K562 treated with DMSO at 1 percent for 48 hours (cell line): ENCODE data around the gene CS. TPM values are rescaled to one million over a fixed set of nuclear protein-coding genes. Genes with fewer than 3 reads are reported as not detected.

Experiments
- total RNA-seq: library from RNA; unstranded; fragments of 300-600 nt; gene quantifications from 2 replicates; pipeline ENCODE4 v1.2.3, GENCODE V29; 2022; ENCODE audit warnings: low replicate concordance; ENCODE audit errors: extremely low read depth

The CS gene
- total RNA-seq = 326 TPM in 1 of 2 replicates, not detected in the other

DNA sequence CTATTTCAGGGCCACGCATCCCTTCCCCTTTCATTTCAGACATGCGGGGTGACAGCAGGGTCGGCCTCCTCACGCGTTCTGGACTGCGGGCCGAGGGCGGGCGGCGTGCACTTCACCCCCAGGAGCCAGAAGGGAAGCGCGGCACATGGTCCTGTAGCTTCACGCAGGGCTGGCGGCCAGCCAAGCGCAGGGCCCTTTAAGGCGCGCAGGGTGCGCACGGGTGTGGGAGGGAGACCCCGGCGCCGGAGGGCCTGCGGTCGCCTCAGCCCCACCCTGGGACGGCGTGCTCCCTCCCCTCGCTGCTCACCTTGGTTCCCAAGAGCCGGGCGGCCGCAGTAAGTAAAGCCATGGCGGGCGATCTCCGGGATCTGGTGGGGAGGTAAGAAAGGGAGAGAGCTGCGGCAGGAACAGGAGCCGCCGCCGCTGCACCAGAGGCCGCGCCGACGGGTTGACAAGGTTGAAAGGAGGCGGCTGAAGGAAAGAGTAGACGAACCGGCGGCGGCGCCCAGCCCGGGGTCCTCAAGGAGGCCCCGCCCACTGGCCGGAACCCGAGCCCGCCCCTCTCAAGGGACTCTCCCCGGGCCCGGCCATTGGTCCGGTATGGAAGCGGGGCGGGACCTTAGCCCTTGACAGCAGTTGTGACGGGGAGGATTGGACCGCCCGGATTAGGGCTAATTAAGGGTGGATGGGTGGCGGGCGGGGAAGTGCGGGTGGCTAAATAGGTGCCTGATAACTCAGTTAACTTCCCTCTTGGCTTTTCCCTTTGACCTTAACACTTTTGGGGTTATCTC, at the start of gene CS:
CS (minus strand) TSS at position 478 of the 791 bp plus-strand sequence; CDS start at position 349, 129 bp downstream.

DNA sequence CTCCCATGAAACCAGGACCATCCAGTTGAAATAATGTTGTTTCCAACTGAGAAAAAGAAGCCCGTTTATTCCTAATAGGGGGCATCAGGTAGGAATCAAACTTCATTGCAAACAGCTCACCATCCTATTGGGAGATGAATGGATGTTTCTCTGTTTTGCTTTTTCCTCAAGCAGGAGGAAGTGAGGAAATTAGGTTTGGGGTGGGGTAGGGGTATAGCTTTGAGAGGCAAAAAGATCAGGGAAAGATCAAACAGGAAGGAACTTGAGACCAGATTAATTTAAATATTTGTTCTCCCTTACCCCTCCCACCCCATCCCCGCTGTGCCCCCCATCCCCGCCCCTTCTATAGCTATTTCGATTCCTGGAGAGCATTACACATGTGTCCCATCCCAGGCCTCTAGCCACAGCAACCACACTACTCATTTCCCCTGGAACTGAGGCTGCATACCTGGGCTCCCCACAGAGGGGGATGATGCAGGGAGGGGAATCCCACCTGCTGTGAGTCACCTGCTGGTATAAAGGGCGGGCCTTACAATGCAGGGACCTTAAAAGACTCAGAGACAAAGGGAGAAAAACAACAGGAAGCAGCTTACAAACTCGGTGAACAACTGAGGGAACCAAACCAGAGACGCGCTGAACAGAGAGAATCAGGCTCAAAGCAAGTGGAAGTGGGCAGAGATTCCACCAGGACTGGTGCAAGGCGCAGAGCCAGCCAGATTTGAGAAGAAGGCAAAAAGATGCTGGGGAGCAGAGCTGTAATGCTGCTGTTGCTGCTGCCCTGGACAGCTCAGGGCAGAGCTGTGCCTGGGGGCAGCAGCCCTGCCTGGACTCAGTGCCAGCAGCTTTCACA, 38.4 kb upstream of the CS start, which contains the start of gene IL23A:
IL23A (plus strand) TSS at position 577 of the 850 bp plus-strand sequence; CDS start at position 738, 161 bp downstream.

DNA sequence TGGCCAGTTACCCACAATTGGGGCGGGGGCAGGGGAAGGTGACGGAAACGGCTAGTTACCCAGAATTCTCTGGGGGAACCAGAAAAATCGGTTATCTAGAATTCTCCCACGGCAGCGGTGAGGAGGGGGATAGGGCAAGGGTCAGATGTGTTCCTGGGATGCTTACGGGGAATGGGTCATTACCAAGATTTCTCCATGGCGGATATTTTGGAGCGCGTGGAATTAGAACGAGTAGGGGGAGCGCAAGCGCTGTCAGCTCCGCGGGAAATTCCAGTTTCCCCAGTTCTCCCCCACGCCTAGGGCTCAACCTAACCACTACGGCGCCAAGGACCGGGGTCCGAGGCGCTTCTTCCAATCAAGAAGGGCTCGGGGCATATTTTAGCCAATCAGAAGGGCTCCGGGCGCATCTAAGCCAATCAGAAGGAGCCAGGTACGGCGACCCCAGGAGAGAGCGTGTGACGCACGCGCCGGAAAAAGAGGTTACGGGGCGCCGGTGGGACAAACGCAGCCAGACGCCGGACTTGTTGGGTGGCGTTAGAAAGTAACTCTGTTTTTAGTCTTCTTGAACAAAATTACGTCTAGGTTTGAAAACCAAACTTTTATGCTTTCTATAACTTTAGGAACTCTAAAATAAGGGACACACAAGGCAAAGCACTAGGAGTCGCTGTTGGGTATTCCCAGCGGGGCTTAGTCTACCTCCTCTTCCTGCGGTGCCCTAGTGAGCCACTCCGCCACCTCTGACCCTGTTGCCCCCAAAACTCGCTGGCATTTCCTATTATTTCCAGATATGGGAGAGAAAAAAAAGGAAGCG, 33.8 kb upstream of the CS start, which contains the start of gene PAN2:
PAN2 (minus strand) TSS at position 322 of the 811 bp plus-strand sequence. CDS start 906 bp downstream, outside the sequence.

DNA sequence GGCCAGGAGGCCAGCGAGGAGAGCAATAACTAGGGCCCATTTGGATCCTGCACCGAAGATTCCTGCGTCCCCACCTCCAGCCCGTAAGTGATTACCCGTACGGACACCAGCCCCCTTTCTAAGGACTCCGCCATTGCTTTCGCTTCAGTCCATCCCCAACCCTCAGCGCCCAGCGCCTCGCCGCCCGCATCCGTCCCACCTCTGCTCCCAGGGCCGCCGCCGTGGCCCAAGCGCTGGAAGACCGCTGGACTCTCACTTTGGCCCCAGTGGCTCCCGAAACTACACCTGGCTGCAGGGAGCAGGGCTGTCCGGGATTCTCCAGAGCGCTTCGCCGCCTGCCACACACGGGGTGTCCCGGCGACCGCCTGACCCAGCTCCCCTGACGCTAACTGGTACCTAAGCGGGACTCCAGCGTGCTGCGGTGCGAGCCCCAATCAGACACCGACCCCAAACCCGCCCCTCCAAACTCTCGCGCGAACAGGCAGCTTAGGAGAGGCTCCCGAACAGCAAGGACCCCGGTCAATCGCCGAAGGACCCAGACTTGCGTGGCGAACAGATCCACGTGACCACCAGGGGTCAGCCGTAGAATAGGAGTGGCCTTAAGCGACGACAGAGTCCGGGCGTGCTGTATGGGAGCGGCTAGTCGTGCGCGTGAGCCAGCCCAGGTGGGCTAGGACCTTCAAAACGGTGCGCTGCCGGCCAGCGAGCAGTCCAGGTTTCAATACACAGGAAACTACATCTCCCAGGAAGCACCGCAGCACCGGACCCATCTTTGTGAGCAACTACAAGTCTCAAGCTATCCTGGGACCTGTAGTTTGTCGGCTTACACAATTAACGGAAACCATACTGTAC, 15.7 kb upstream of the CS start, which contains the start of gene CNPY2:
CNPY2 (minus strand) TSS at position 367 of the 852 bp plus-strand sequence. CDS start 771 bp downstream, outside the sequence.

DNA sequence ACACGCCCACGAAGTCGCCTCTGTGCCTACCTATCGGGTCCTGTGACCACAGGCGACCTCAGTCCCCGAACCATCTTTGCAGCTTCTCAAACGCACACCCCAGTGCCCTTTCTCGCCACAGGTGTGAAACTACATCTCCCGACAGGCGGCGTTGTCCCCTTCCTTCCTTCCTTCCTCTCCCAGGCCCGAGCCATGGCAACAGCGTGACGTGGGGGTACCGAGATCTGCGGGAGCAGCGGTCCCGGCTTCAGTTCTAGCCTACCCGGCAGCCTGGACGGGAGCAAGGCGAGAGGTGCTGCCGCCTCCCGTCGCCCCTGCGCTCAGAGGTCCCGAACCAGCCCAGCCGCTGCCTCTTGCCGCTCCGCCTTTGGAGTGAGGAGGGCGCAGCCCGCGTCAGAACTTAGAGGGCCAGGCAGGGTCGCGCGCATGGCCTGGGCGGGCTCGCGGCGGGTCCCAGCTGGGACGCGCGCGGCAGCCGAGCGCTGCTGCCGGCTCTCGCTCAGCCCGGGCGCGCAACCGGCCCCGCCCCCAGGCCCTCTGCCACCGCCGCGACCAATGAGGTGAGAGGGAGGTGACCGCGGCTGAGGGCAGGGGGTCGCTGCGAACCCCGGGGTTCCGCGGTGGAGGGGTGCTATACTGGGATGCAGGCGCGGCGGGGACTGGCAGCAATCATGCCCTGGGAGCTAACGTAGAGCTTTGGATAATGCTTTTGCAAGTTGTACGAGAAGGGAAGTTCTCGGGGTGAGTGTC, 33.3 kb downstream of the CS start, which contains the start of gene COQ10A:
COQ10A (plus strand) TSS at position 250 of the 750 bp plus-strand sequence; CDS start at position 427, 177 bp downstream.

DNA sequence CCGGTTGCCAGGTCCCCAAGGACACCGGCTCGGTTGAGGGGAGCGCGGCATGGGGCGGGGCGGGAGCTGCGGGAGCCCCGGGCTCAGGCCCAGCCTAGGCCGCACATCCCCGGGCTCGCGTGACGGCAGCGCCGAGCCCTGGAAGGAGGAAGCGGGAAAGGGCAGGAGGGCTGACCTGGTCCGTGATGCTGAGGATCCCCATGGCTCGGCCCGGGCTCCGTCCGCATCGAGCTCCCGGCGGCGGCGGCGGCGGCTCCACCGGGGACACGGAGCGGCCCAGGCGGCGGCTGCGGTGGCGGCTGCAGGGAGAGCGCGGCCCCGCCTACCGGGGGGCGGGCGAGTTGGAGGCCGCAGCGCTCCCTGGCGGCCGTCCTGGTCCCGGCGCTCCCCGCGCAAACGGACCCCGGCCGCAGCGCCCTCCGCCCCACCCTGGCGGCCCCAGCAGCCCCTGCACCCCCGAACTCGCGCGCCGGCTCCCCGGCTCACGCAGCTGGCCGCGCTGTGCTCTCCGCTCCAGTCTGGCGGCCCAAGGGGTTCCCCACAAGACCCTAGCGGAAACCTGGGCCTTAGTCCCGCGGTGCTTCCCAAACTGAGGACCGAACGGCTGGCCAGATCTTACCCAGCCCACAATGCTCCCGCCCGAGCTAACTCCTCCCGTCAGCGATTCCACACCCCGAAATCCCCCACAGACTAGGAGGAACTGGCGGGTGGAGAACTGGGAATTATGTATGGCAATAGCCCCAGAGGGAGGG, 41.9 kb downstream of the CS start, which contains the start of gene ANKRD52:
ANKRD52 (minus strand) TSS at position 317 of the 752 bp plus-strand sequence; CDS start at position 202, 115 bp downstream.

DNA sequence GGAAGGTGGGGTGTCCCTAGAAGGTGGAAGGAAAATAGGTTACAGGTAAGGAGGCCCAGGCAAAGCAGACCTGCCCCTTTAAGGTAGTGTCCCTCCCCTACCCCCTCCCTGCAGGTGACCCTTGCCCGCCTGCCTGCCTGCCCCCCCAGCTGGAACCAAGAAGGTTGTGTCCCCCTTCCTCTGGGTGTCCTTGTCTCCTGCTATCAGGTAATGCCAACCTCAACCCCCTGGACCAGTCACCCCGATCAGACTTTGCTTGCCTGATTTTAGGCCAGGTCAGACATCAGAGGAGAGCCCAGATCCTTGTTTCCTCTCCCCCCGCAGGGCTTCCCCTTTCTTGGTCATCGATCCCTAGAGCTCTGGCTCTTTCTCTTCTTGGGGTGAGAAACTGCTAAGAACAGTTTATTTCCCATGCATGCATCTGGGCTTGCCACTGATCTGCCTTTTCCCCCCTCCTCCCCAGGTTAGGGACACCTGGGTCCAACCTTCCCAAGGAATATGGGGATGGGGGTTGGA, 70.2 kb downstream of the CS start, which contains the start of gene SLC39A5:
SLC39A5 (plus strand) TSS at position 136 of the 516 bp plus-strand sequence. CDS start 1,224 bp downstream, outside the sequence.

DNA sequence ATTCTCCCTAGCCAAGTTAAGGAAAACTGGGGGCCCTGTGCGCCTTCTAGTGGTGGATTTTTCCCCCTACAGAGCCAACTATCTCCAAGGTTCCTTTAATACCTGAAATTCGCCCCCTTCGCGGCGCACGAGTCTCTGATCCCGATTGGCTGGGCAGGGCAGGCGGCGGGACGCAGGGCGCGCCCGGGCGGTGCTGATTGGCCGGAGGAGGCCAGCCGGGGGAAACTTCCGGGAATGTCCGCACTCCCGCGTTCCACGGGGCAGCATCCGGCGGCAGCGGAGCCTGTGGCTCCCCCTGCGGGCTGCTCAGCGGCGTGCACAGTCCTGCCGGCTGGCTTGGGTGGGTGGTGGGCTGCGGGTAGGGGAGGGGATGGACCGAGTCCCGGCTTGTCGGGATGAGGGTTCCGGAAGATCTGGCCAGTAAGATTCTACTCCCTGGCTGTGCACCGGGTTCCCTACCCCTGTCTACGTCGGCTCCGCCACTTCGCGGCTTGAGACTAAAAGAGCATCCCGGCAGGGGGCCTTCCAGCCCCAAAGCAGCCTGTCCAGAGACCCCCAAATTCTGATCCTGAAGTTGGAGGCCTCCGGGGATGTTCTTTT, 75.9 kb downstream of the CS start, which contains the start of gene NABP2:
NABP2 (plus strand) TSS at position 241 of the 600 bp plus-strand sequence. CDS start 515 bp downstream, outside the sequence.

DNA sequence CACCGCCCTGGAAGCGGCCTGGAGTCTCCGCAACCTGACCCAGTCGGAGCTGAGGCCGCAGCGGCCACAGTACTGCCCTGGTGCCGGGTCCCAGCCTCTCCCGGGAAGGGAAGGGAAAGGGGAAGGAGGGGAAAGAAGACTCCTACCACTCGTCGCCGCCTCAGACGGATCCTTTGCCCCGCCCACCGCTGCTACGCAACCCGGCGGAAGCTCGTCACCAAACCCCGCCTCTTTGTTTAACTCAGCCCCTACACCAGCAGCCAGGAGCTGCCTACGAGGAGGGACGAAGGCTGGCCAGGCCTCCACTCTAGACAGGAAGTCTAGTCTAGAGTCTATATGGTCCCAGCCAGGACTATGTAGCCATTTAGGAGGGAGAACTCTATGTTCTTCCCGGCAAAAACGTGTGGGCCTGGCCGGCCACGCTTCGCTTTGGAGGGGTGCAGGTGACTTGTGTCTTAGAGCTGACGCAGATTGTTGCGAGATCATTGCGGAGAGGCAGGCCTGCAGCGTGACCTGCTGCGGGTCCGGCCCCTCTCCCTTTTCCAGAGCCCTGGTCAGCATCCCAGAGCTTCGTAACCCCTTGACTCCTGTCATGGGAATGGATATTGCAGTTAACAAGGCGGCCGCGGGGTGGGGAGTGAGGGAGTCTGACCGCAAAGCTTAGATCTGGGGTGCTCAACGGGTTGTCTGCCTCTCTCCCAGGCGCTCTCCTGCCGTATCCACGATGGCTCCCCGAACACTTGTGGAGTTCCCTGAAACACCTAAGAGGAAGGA, 78.2 kb downstream of the CS start, which contains the start of gene RNF41:
RNF41 (minus strand) TSS at position 166 of the 774 bp plus-strand sequence. CDS start 7,875 bp downstream, outside the sequence.

Other genes starting within 250 kb of the CS start
- not detected in 2 replicates for gene ERBB3, start 220.2 kb downstream of the CS start, total RNA-seq
- gene PA2G4, start 195.8 kb downstream of the CS start, total RNA-seq = not detected in 2 replicates
- 6,813 TPM in 1 of 2 replicates, not detected in the other for gene RPL41, start 183.7 kb downstream of the CS start, total RNA-seq
- not detected in 2 replicates for gene ZC3H10, start 182.1 kb downstream of the CS start, total RNA-seq
- gene ESYT1, start 172.1 kb downstream of the CS start, total RNA-seq = 641 TPM in 1 of 2 replicates, not detected in the other
- gene MYL6B, start 147.7 kb downstream of the CS start, total RNA-seq = not detected in 2 replicates
- 1,727 TPM in 1 of 2 replicates, not detected in the other for gene MYL6, start 142.0 kb downstream of the CS start, total RNA-seq
- not detected in 2 replicates for gene SMARCC2, start 110.8 kb downstream of the CS start, total RNA-seq
- not detected in 2 replicates for gene RNF41, start 78.4 kb downstream of the CS start, total RNA-seq
- not detected in 2 replicates for gene NABP2, start 76.0 kb downstream of the CS start, total RNA-seq
- not detected in 2 replicates for gene SLC39A5, start 70.3 kb downstream of the CS start, total RNA-seq
- not detected in 2 replicates for gene ANKRD52, start 41.9 kb downstream of the CS start, total RNA-seq
- gene COQ10A, start 33.4 kb downstream of the CS start, total RNA-seq = not detected in 2 replicates
- gene CNPY2, start 15.7 kb upstream of the CS start, total RNA-seq = not detected in 2 replicates
- gene PAN2, start 33.7 kb upstream of the CS start, total RNA-seq = not detected in 2 replicates
- not detected in 2 replicates for gene IL23A, start 38.6 kb upstream of the CS start, total RNA-seq
- gene STAT2, start 59.8 kb upstream of the CS start, total RNA-seq = not detected in 2 replicates
- gene APOF, start 62.5 kb upstream of the CS start, total RNA-seq = not detected in 2 replicates
- not detected in 2 replicates for gene TIMELESS, start 149.1 kb upstream of the CS start, total RNA-seq
- not detected in 2 replicates for gene MIP, start 154.3 kb upstream of the CS start, total RNA-seq
- not detected in 2 replicates for gene SPRYD4, start 168.2 kb upstream of the CS start, total RNA-seq
- not detected in 2 replicates for gene GLS2, start 187.8 kb upstream of the CS start, total RNA-seq
- not detected in 2 replicates for gene RBMS2, start 221.5 kb upstream of the CS start, total RNA-seq